Cortex of kidney (tissue), 1 donor: ENCODE measurements around the gene TMEM18.
"Not testable (repeated sequence)": the region's sequence is repeated elsewhere in the genome, so short reads cannot be mapped to it uniquely, and the experiment has no call there.

Experiments used
- DNase-seq: peaks from one replicate; lab custom pipeline; 2025; lab: John Stamatoyannopoulos, UW

The TMEM18 gene

GRCh38 chr2:677056-677958 lies at the start of gene TMEM18:
Gene TMEM18 (minus strand): TSS chr2:677406. CDS start chr2:677345, 61 bp downstream.
- no peak for DNase-seq

GRCh38 chr2:726169-726568 lies 49.0 kb upstream of the TMEM18 start:
- no peak for DNase-seq

GRCh38 chr2:725468-725867 lies 48.3 kb upstream of the TMEM18 start:
- DNase-seq, result no peak

- no peak for DNase-seq
Measured at GRCh38 chr2:723761-724160, 46.6 kb upstream of the TMEM18 start.

- DNase-seq, result no peak
Measured at GRCh38 chr2:720842-721241, 43.6 kb upstream of the TMEM18 start.

GRCh38 chr2:719734-720133 lies 42.5 kb upstream of the TMEM18 start:
- DNase-seq, result no peak

GRCh38 chr2:719191-719590 lies 42.0 kb upstream of the TMEM18 start:
- DNase-seq, result no peak

GRCh38 chr2:717661-718060 lies 40.5 kb upstream of the TMEM18 start:
- DNase-seq, result no peak

GRCh38 chr2:715854-716560 lies 38.8 kb upstream of the TMEM18 start:
- DNase-seq, result no peak

- DNase-seq, result no peak
Measured at GRCh38 chr2:715038-715437, 37.8 kb upstream of the TMEM18 start.

- no peak for DNase-seq
Measured at GRCh38 chr2:714005-714741, 37.0 kb upstream of the TMEM18 start.

- DNase-seq, result no peak
Measured at GRCh38 chr2:710867-711665, 33.9 kb upstream of the TMEM18 start.

- DNase-seq, result no peak
Measured at GRCh38 chr2:709138-709765, 32.0 kb upstream of the TMEM18 start.

GRCh38 chr2:708667-709066 lies 31.5 kb upstream of the TMEM18 start:
- no peak for DNase-seq

- DNase-seq, result no peak
Measured at GRCh38 chr2:705971-706511, 28.8 kb upstream of the TMEM18 start.

GRCh38 chr2:702765-703164 lies 25.6 kb upstream of the TMEM18 start:
- not testable (repeated sequence) for DNase-seq

- no peak for DNase-seq
Measured at GRCh38 chr2:696999-697627, 19.9 kb upstream of the TMEM18 start.

- no peak for DNase-seq
Measured at GRCh38 chr2:696463-696862, 19.3 kb upstream of the TMEM18 start.

- DNase-seq, result no peak
Measured at GRCh38 chr2:694906-695510, 17.8 kb upstream of the TMEM18 start.

GRCh38 chr2:694174-694573 lies 17.0 kb upstream of the TMEM18 start:
- no peak for DNase-seq
